ENCODE results near the gene LPCAT1. TPM values are rescaled to one million over a fixed set of nuclear protein-coding genes. Genes with fewer than 3 reads are reported as not detected.
"Not testable (repeated sequence)": the region's sequence is repeated elsewhere in the genome, so short reads cannot be mapped to it uniquely, and the experiment has no call there.

Gene LPCAT1
- total RNA-seq, 2 experiments from 2014 or later: 31.2 to 34.1 TPM

DNA sequence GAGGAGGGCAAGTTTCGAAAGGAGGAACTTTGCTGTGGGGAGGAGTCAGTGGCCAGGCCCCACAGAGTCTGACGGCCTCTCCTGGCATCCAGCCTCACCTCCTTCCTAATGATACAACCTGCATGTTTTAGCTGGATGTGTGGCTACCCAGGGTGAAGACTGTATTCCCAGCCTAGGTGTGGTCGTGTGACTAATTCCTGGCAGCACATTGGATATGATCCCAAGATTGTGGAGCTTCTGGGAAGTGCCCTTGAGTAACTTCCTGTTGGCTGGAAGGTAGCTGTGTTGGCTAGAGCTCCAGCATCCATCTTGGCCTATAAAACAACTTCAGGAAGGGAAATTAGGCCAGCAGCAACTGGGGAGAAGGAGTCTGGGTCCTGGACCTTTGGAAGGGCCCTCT, 19.0 kb upstream of the LPCAT1 start:
- CTCF ChIA-PET: interaction anchor here (1.1 kb wide), 1 partner anchor 53 kb away, joined by 3 read pairs; no protein-coding TSS in a partner anchor
- no peak for DNase-seq
- Mint-ChIP-seq H3K27me3 (ENCODE audit: low read depth) (no peaks in the 10 kb centered on the region), H3K4me1 (ENCODE audit: low read depth) (no peaks in the 10 kb centered on the region), H3K36me3 (ENCODE audit: low read depth) (no peaks in the 10 kb centered on the region), H3K27ac (no peak overlapping the region), H3K4me3 (no peak overlapping the region), H3K9me3 (no peaks in the 10 kb centered on the region)
- intact Hi-C loops (cut with micrococcal nuclease): no loop called here

DNA sequence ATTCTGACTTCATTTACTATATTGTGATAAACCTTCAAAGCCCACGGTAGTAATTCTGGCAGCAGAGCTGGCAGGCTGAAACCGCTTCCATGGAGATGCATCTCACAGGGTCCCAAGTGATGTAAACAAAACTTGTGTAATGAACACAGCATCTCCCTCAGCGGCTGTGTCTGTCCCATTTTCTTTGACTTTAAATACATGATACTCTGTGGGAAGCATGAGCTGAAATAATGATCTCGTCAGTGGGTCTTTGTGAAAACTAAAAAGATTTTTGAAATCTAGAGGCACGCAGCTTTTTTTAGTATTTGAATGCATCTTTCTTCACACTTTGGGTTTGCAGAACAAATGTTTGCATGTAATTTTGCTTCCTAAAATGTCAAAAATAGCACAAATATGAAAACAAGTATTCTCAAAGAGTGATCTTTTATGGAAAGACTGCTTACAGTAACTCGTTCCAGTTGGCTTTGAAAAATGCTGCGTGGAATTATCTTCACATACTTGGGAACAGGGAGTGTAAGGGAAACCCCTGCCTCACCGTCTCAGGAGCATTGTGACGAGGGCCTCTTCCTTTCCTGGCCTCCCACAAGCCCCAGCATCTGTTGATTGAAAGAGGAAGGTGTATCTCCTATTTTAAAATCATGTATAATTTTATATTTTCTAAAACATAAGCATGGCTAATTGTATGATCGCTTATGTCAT, 18.1 kb upstream of the LPCAT1 start:
- H3K36me3 Mint-ChIP-seq (ENCODE audit: low read depth): no peaks in the 10 kb centered on the region
- H3K27me3 Mint-ChIP-seq (ENCODE audit: low read depth): no peaks in the 10 kb centered on the region
- no peaks in the 10 kb centered on the region for H3K9me3 Mint-ChIP-seq
- H3K27ac Mint-ChIP-seq: no peak overlapping the region
- CTCF ChIA-PET: interaction anchor here (1.1 kb wide), 1 partner anchor 52 kb away, joined by 3 read pairs; no protein-coding TSS in a partner anchor
- no peak overlapping the region for H3K4me3 Mint-ChIP-seq
- DNase-seq: no peak
- intact Hi-C loops (cut with micrococcal nuclease): no loop called here
- H3K4me1 Mint-ChIP-seq (ENCODE audit: low read depth): peaks cover under 1% of the 10 kb centered on the region

DNA sequence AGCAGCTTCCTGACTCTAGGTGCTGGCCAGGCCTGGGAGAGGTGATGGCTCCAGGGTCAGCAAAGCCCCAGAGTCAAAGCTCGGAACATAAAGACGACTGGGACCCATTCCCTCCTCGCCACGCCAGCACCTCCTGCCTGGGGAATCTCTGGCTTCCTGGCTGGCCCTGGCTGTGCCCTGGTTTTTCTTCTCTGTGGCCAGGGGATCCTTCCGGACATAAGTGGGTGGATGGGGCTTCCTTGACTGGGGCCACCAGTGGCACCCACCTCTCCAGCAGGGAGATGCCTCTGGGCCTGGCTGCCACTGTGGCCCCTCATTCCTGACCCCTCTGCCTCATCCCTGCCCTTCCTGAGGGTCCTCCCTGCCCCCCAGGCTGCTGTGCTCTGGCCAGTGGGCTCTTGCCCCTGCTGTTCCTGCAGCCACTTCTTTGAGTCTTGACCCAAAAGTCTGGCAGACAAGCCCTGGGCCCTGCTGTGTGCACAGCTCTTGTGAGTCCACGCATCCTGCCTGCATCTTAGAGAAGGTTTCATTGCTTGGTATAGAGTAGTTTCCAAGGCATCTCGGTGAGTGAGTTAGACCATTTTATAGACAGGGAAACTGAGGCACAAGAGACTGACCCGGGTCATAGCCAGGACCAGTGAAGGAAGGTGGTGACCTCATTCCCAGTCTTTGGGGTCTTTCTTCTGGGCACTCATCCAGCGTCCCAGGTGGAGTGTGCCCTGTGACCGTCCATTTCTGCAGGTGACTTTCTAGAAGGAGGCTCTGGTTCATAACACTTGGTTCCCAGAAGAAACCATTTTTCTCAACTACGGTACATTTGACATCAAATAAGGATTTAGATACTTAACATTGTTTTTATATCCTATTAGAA, 17.3 kb upstream of the LPCAT1 start:
- DNase-seq: no peak
- H3K4me1 Mint-ChIP-seq (ENCODE audit: low read depth): peaks cover 9% of the 10 kb centered on the region
- H3K9me3 Mint-ChIP-seq: no peaks in the 10 kb centered on the region
- no peak overlapping the region for H3K4me3 Mint-ChIP-seq
- H3K27me3 Mint-ChIP-seq (ENCODE audit: low read depth): no peaks in the 10 kb centered on the region
- H3K27ac Mint-ChIP-seq: no peak overlapping the region
- intact Hi-C loops (cut with micrococcal nuclease): no loop called here
- CTCF ChIA-PET: interaction anchor here (0.6 to 1.2 kb wide), 2 partner anchors 30 to 61 kb away, joined by 3 read pairs; no protein-coding TSS in a partner anchor
- H3K36me3 Mint-ChIP-seq (ENCODE audit: low read depth): no peaks in the 10 kb centered on the region

DNA sequence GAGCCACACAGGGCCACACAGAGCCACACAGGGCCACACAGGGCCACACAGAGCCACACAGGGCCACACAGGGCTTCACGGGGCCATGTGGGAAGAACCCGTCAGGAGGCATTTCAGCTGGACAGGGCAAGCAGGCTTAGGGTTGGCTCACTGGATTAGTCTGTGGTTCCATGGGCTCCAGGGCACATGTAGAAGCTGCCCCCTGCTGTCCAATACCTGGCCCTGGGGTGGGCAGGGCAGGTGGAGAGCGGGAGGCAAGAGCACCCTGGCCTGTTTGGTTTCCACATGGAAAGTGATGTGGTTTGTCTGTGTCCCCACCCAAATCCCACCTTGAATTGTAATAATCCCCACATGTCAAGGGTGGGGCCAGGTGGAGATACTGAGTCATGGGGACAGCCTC, 16.4 kb upstream of the LPCAT1 start:
- no peaks in the 10 kb centered on the region for H3K9me3 Mint-ChIP-seq
- H3K27ac Mint-ChIP-seq: no peak overlapping the region
- no peaks in the 10 kb centered on the region for H3K36me3 Mint-ChIP-seq (ENCODE audit: low read depth)
- no peak overlapping the region for H3K4me3 Mint-ChIP-seq
- CTCF ChIA-PET: interaction anchor here (0.6 to 1.2 kb wide), 2 partner anchors 31 to 60 kb away, joined by 3 read pairs; no protein-coding TSS in a partner anchor
- intact Hi-C loops (cut with micrococcal nuclease): no loop called here
- no peaks in the 10 kb centered on the region for H3K27me3 Mint-ChIP-seq (ENCODE audit: low read depth)
- peak; percentile 14 for DNase-seq
- peaks cover 16% of the 10 kb centered on the region for H3K4me1 Mint-ChIP-seq (ENCODE audit: low read depth)

DNA sequence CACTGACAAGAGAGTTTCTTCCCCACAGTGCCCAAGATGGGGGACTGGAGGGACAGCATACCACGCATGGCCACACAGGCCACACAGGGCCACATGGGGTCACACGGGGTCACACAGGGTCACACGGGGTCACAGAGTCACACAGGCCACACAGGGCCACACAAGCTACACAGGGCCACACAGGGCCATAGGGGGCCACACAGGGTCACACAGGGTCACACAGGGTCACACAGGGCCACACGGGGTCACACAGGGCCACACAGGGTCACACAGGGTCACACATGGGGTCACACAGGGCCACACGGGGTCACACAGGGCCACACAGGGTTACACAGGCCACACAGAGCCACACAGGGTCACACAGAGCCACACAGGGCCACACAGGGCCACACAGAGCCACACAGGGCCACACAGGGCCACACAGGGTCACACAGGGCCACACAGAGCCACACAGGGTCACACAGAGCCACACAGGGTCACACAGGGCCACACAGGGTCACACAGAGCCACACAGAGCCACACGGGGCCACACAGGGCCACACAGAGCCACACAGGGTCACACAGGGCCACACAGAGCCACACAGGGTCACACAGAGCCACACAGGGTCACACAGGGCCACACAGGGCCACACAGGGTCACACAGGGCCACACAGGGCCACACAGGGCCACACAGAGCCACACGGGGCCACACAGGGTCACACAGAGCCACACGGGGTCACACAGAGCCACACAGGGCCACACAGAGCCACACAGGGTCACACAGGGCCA, 15.8 kb upstream of the LPCAT1 start:
- H3K4me3 Mint-ChIP-seq; DNase-seq; H3K9me3 Mint-ChIP-seq; H3K27me3 Mint-ChIP-seq (ENCODE audit: low read depth); H3K36me3 Mint-ChIP-seq (ENCODE audit: low read depth); CTCF ChIA-PET: not testable (repeated sequence)
- Mint-ChIP-seq H3K27ac (peak overlapping the region; percentile 56), H3K4me1 (ENCODE audit: low read depth) (peaks cover 16% of the 10 kb centered on the region)
- intact Hi-C loops (cut with micrococcal nuclease): loop anchor here (10.0 kb wide), 1 partner anchor 255 kb away; the partner anchor contains the start of gene MRPL36

DNA sequence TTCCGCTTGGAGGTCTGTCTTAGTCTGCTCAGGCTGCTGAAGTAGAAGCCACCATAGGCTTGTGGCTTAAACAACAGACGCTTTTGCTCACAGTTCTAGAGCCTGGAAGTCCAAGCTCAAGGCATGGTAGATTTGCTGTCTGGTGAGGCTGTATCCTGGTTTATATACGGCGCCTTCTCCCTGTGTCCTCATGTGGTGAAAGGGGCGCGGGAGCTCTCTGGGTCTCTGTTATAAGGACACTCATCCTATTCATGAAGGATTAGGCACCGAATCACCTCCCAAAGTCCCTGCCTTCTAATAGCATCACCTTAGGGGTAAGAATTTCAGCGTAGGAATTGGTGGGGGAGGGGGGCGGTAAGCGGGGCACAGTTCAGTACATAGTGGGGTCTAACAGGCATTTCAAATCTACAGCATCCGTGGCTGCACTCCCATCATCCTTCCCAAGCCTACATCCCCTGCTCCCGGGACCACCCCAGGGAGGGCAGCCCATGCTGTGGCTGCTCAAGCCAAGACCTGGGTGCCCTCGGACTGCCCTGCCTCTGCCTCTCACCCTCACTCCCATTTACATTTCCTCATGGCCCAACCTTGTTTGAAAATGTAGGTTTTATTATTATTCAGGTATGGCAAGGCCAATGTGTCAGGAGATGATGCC, 15.1 kb upstream of the LPCAT1 start:
- Mint-ChIP-seq H3K9me3 (no peaks in the 10 kb centered on the region), H3K36me3 (ENCODE audit: low read depth) (no peaks in the 10 kb centered on the region), H3K4me3 (no peak overlapping the region), H3K4me1 (ENCODE audit: low read depth) (peaks cover 16% of the 10 kb centered on the region), H3K27me3 (ENCODE audit: low read depth) (no peaks in the 10 kb centered on the region), H3K27ac (peak overlapping the region; percentile 56)
- DNase-seq: no peak
- intact Hi-C loops (cut with micrococcal nuclease): loop anchor here (10.0 kb wide), 1 partner anchor 256 kb away; the partner anchor contains the start of gene MRPL36
- CTCF ChIA-PET: interaction anchor here (1.0 kb wide), 1 partner anchor 106 kb away, joined by 3 read pairs; no protein-coding TSS in a partner anchor

DNA sequence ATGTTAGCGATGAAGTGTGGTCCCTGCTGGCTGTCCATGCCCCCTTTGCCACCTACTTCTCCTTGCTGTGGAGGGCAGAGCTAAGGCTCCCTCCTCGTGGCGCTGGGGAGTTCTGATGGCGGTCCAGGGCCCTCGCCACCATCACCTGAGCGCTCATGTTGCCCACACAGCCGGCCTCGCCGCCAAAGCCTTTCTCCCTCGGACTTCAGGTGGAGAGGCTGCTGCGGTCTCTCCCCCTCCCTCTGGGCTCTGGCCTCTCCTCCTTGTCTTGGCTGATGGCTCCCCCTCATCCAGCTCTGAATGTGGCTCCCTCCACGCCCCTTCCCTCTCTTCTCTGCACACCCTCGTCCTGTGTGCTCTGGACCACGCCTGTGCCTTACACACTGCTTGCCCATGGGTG, 14.5 kb upstream of the LPCAT1 start:
- peak overlapping the region; percentile 19 for H3K27ac Mint-ChIP-seq
- CTCF ChIA-PET: interaction anchor here (1.0 kb wide), 1 partner anchor 107 kb away, joined by 3 read pairs; no protein-coding TSS in a partner anchor
- H3K4me1 Mint-ChIP-seq (ENCODE audit: low read depth): peaks cover 16% of the 10 kb centered on the region
- DNase-seq: no peak
- no peak overlapping the region for H3K4me3 Mint-ChIP-seq
- H3K36me3 Mint-ChIP-seq (ENCODE audit: low read depth): no peaks in the 10 kb centered on the region
- intact Hi-C loops (cut with micrococcal nuclease): loop anchor here (10.0 kb wide), 1 partner anchor 257 kb away; the partner anchor contains the start of gene MRPL36
- H3K9me3 Mint-ChIP-seq: no peaks in the 10 kb centered on the region
- no peaks in the 10 kb centered on the region for H3K27me3 Mint-ChIP-seq (ENCODE audit: low read depth)

DNA sequence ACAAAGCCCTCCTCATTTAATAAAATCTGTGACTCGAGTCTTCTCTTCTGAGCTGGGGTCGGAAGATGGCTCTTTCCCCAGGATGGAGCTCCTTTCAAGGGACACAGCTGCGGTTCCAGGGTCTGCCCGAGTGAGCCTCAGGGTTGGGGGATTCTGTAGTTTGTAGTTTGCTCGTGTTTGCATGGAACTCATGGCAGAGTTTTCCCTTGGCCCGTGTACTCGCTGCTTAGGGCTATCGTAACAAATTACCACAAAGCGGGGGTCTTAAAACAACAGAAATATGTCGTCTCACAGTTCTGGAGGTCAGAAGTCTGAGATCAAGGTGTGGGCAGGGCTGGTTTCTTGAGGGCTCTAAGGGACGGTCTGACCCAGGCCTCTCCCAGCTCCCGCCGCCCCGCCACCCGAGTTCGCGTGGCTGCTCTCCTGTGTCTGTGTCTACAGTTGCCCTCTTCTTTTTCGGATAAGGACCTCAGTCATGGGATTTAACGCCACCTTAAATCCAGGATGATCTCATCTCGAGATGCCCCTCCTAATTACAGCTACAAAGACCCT, 13.9 kb upstream of the LPCAT1 start:
- intact Hi-C loops (cut with micrococcal nuclease): loop anchor here (2.0 to 10.0 kb wide), 2 partner anchors 57 to 257 kb away; partner anchors contain the start of gene MRPL36
- H3K27ac Mint-ChIP-seq: no peak overlapping the region

DNA sequence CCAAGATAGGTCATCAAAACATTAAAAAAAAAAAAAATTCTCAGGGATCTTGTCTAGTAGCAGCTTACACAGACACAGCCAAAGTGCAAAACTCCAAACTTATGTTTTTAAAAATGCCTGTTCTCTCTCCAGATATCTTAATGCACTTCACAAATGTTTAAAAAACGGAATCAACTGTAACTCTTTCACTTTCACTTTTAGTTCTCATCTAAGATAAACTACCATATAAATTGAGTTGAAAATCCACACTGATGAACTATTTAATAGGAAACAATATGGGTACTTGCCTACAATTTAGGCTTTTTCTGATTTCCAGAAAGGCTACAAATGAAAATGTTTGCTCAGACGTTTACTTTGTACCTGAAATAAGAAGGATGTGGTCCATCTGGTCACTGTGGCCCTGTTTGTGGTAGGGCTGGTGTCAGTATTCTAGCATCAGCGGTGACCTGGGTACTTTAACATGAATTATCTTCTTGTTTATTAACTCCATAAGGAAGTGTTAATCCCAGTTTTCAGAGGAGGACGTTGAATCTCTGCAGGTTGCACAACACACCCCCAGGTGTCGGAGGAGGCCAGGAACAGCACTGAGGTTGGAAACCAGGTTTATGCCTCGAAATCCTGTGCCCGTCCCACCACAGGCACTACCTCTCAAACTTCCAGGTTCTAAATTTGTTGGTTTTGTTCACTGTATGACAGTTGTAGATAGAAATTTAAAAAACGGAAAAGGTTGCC, 13.3 kb upstream of the LPCAT1 start:
- H3K4me1 Mint-ChIP-seq (ENCODE audit: low read depth): peaks cover 16% of the 10 kb centered on the region
- intact Hi-C loops (cut with micrococcal nuclease): loop anchor here (1.0 to 10.0 kb wide), 4 partner anchors 13 to 258 kb away; partner anchors contain the start of gene MRPL36
- H3K36me3 Mint-ChIP-seq (ENCODE audit: low read depth): no peaks in the 10 kb centered on the region
- CTCF ChIA-PET: interaction anchor here (0.8 to 1.4 kb wide), 3 partner anchors 106 to 124 kb away, joined by 3 to 6 read pairs (median 3); no protein-coding TSS in a partner anchor
- peak overlapping the region; percentile 68 for H3K27ac Mint-ChIP-seq
- H3K4me3 Mint-ChIP-seq: peak overlapping the region; percentile 76
- no peaks in the 10 kb centered on the region for H3K27me3 Mint-ChIP-seq (ENCODE audit: low read depth)
- no peak for DNase-seq
- no peaks in the 10 kb centered on the region for H3K9me3 Mint-ChIP-seq

More for the DNA sequence above, 13.9 kb upstream of the LPCAT1 start:
- Mint-ChIP-seq H3K36me3 (ENCODE audit: low read depth) (no peaks in the 10 kb centered on the region), H3K9me3 (no peaks in the 10 kb centered on the region), H3K4me3 (no peak overlapping the region), H3K4me1 (ENCODE audit: low read depth) (peaks cover 16% of the 10 kb centered on the region), H3K27me3 (ENCODE audit: low read depth) (no peaks in the 10 kb centered on the region)
- CTCF ChIA-PET: interaction anchor here (1.0 kb wide), 1 partner anchor 107 kb away, joined by 3 read pairs; no protein-coding TSS in a partner anchor
- DNase-seq: no peak

DNA sequence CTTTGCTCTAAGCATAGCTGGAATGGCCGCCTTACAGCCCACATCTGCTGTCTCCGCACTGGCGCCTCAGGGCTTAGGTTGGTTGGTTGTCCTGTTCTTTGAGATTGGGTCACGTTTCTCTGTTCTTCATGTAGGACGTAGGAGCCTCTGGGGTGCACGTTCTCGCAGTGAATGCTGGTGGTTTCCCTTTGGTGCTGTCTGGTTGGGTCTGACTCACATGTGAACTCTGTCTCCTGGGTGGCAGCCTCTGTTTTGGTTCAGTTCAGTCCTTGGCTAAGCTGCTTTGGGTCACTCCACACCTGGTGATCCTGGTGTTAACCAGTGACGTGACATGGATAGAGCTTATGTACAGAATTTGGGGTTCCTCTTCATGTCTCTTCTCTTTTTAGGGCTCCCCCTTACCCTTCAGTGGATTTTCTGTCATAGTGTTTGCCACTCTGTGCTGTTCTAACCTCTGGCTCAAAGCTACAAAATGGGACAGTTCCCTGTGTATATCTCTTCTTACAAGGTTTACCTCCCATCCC, 12.6 kb upstream of the LPCAT1 start:
- H3K4me1 Mint-ChIP-seq (ENCODE audit: low read depth): peaks cover 16% of the 10 kb centered on the region
- peak; percentile 89 for DNase-seq
- intact Hi-C loops (cut with micrococcal nuclease): loop anchor here (1.0 to 10.0 kb wide), 4 partner anchors 12 to 258 kb away; partner anchors contain the start of gene MRPL36
- no peaks in the 10 kb centered on the region for H3K27me3 Mint-ChIP-seq (ENCODE audit: low read depth)
- H3K27ac Mint-ChIP-seq: peak overlapping the region; percentile 68
- H3K9me3 Mint-ChIP-seq: no peaks in the 10 kb centered on the region
- CTCF ChIA-PET: interaction anchor here (0.8 to 1.6 kb wide), 5 partner anchors 57 to 368 kb away, joined by 3 to 6 read pairs (median 3); no protein-coding TSS in a partner anchor
- H3K36me3 Mint-ChIP-seq (ENCODE audit: low read depth): no peaks in the 10 kb centered on the region
- peak overlapping the region; percentile 76 for H3K4me3 Mint-ChIP-seq
